GM12878 (cell line): ENCODE results near the gene MYL7. TPM values are rescaled to one million over a fixed set of nuclear protein-coding genes. Genes with fewer than 3 reads are reported as not detected.

Experiments used
- ATAC-seq: fragments of 200-7000 bp; cut with Tn5 transposase; 3 replicates; pipeline ENCODE4 v1.9.1; 2020; ENCODE audit warnings: mild to moderate bottlenecking, moderate library complexity
- BruUV-seq: library from RNA; stranded (reverse); fragments of 400-500 nt; replicated peaks from 2 replicates; lab custom pipeline; 2021; lab: Mats Ljungman, UMichigan
- CTCF ChIA-PET: fragments of 300-600 bp; sonication (Branson Sonifier 250); formaldehyde crosslinking; extraction: SDS; loops from one replicate; lab custom pipeline; 2021; ENCODE audit warnings: inconsistent platforms; lab: Yijun Ruan, JAX
- POLR2A ChIA-PET: fragments of 350-600 bp; formaldehyde crosslinking; extraction: SDS; loops from one replicate; lab custom pipeline; 2021; ENCODE audit warnings: inconsistent platforms; lab: Charles Lee
- RAD21 ChIA-PET: fragments of 300-600 bp; sonication (Branson Sonifier 250); formaldehyde crosslinking; loops from one replicate; lab custom pipeline; 2023; ENCODE audit warnings: antibody characterized with exemption; ENCODE audit not compliant: unreplicated experiment; lab: Charles Lee
- SMC1A ChIA-PET: fragments of 300-600 bp; sonication (Branson Sonifier 250); formaldehyde crosslinking; loops from one replicate; lab custom pipeline; 2023; ENCODE audit not compliant: unreplicated experiment, uncharacterized antibody; lab: Charles Lee
- DNase-seq: peaks from one replicate; pipeline ENCODE4 v3.0.0-alpha.2; 2011; ENCODE audit warnings: low read depth, low spot score
- FAIRE-seq: peaks from 3 replicates; lab custom pipeline; 2011; peaks lifted over from hg19 to GRCh38; lab: Jason Lieb, UNC
- H2AFZ ChIP-seq: 2 replicates; pipeline ENCODE4 v1.6.0; 2011; ENCODE audit warnings: low read depth, low read length, control low read depth; ENCODE audit not compliant: control insufficient read depth
- H3K27ac ChIP-seq: 2 replicates; pipeline ENCODE4 v1.5.1; 2011; ENCODE audit warnings: control low read depth; ENCODE audit not compliant: control insufficient read depth, insufficient read depth
- H3K27me3 ChIP-seq, 2 experiments: replicated peaks in 1 of 2; 2 replicates each; pipeline versions ENCODE4 v1.6.0 to v1.6.1; 2011; ENCODE audit warnings: low read length in 1 of 2; ENCODE audit not compliant: control insufficient read depth in 2 of 2, insufficient read depth in 2 of 2
- H3K36me3 ChIP-seq, 2 experiments: 2 replicates each; pipeline ENCODE4 v1.5.1; 2011; ENCODE audit warnings: low read length in 1 of 2; ENCODE audit not compliant: control insufficient read depth in 2 of 2, insufficient read depth in 2 of 2
- H3K4me1 ChIP-seq: 2 replicates; pipeline ENCODE4 v1.6.1; 2011; ENCODE audit warnings: mild to moderate bottlenecking, low read length, moderate library complexity, mixed read lengths; ENCODE audit not compliant: control insufficient read depth, insufficient read depth
- H3K4me2 ChIP-seq: 2 replicates; pipeline ENCODE4 v1.6.0; 2011; ENCODE audit warnings: control low read depth; ENCODE audit not compliant: control insufficient read depth, insufficient read depth
- H3K4me3 ChIP-seq: fragments of 200-600 bp; sonication (generic); 2 replicates; pipeline ENCODE4 v1.5.1; 2016
- H3K79me2 ChIP-seq: 2 replicates; pipeline ENCODE4 v1.6.0; 2011; ENCODE audit warnings: low read length; ENCODE audit not compliant: control insufficient read depth, insufficient read depth
- H3K9ac ChIP-seq: 2 replicates; pipeline ENCODE4 v1.8.0; 2011; ENCODE audit warnings: low read length, control low read depth, mixed read lengths; ENCODE audit not compliant: control insufficient read depth, insufficient read depth
- H3K9me3 ChIP-seq: replicated peaks from 3 replicates; pipeline ENCODE4 v1.5.1; 2011; ENCODE audit warnings: mild to moderate bottlenecking, low read length; ENCODE audit not compliant: control insufficient read depth, insufficient read depth
- H4K20me1 ChIP-seq: 2 replicates; pipeline ENCODE4 v1.6.0; 2011; ENCODE audit not compliant: control insufficient read depth, insufficient read depth
- CBFB ChIP-seq: IDR thresholded peaks from 2 replicates; pipeline ENCODE4 v1.6.1; 2016; ENCODE audit warnings: antibody characterized with exemption, low read depth
- MLLT1 ChIP-seq: fragments of 450-650 bp; IDR thresholded peaks from 2 replicates; pipeline ENCODE4 v1.6.1; 2016; ENCODE audit warnings: mild to moderate bottlenecking
- PAX5 ChIP-seq: IDR thresholded peaks from 2 replicates; pipeline ENCODE4 v1.6.1; 2011; ENCODE audit warnings: low read depth, low read length, borderline replicate concordance
- RFX5 ChIP-seq: IDR thresholded peaks from 2 replicates; pipeline ENCODE4 v1.6.1; 2011; ENCODE audit warnings: low read depth, low read length, improper control_type of control experiment
- SP1 ChIP-seq: IDR thresholded peaks from one replicate; pipeline ENCODE4 v1.6.1; 2011; ENCODE audit warnings: low read depth, low read length
- USF2 ChIP-seq: IDR thresholded peaks from 2 replicates; pipeline ENCODE4 v1.6.1; 2011; ENCODE audit warnings: low read depth, low read length, improper control_type of control experiment, borderline replicate concordance
- WGBS: methylation state at CpG from one replicate; pipeline ENCODE4 v1.1.6; 2016; ENCODE audit warnings: low lambda C conversion rate; ENCODE audit not compliant: insufficient replicate concordance, insufficient coverage; ENCODE audit errors: missing lambda C conversion rate; 5-methylcytosine and 5-hydroxymethylcytosine counted together
- in situ Hi-C: fragments of 300-500 bp; cut with MboI; formaldehyde crosslinking; loops from 9 replicates; pipeline ENCODE4 v1.14.3; 2018; ENCODE audit warnings: mixed read lengths
- intact Hi-C: fragments of 100-400 bp; cut with micrococcal nuclease; formaldehyde crosslinking; loops from one replicate; pipeline ENCODE4 v1.14.2; 2022; ENCODE audit not compliant: unreplicated experiment
- polyA plus RNA-seq, 11 experiments: library from polyadenylated mRNA; depleted of rRNA in 4 of 11; unstranded in 6 of 11; stranded (reverse) in 5 of 11; fragments of >200 nt; fragmentation: Nextera tagmentation in 4 of 11; fragmentation: Illumina TruSeq in 1 of 11; extraction: Ambion mirVana in 4 of 11; extraction: Trizol in 1 of 11; gene quantifications; 1 replicate in 1 of 11; 2 replicates in 10 of 11; pipeline versions ENCODE4 v1.2.1 to v1.2.3, GENCODE V29; 2011 to 2016; ENCODE audit warnings: inconsistent platforms in 2 of 11, missing spikeins in 2 of 11, low read depth in 1 of 11
- total RNA-seq, 4 experiments: library from RNA; depleted of rRNA in 3 of 4; stranded (reverse); fragments of >200 nt in 3 of 4; fragmentation: Illumina TruSeq in 1 of 4; extraction: Trizol in 1 of 4; gene quantifications; 2 replicates each; pipeline versions ENCODE4 v1.2.1 to v1.2.3, GENCODE V29; 2013 to 2021

Gene MYL7
- total and polyA plus RNA-seq, 10 of the 15 experiments (the other 5 are each of a cell fraction or from before 2014, with no cell fraction given) = 1.9 TPM; not detected in 9

- TF ChIP-seq CBFB = no peak
- TF ChIP-seq RFX5 = no peak
- no peak for TF ChIP-seq SP1
- TF ChIP-seq USF2 = no peak
- TF ChIP-seq MLLT1 = no peak
- no peak for TF ChIP-seq PAX5
- TF ChIP-seq, all 136 proteins: peak for 0
- H3K4me1 ChIP-seq = peaks cover 5% of the 10 kb centered on the region
- H3K36me3 ChIP-seq = no peaks in the 10 kb centered on the region
- no peaks in the 10 kb centered on the region for H3K79me2 ChIP-seq
- WGBS = 44% methylated on average over 9 of the region's 9 CpGs
- ChIA-PET RAD21 (no interaction called here), SMC1A (no interaction called here), POLR2A (no interaction called here), CTCF (interaction anchor here (1.2 kb wide), 1 partner anchor 49 kb away, joined by 3 read pairs; no protein-coding TSS in a partner anchor)
- H2AFZ ChIP-seq = no peak overlapping the region
- H3K27ac ChIP-seq = no peak overlapping the region
- in situ Hi-C loops (no loop called here), intact Hi-C loops (no loop called here)
- H4K20me1 ChIP-seq = no peaks in the 10 kb centered on the region
- ATAC-seq (no peak), FAIRE-seq (no peak), DNase-seq (no peak)
- no peak overlapping the region for H3K4me3 ChIP-seq
- no peaks in the 10 kb centered on the region for H3K9me3 ChIP-seq
- no peak overlapping the region for H3K4me2 ChIP-seq
- no TSS peak for BruUV-seq
- H3K27me3 ChIP-seq = no peaks in the 10 kb centered on the region
- no peak overlapping the region for H3K9ac ChIP-seq
These were observed 7.9 kb upstream of the MYL7 start for GRCh38 chr7:44148961-44149536.
